Panc1 (cell line): ENCODE measurements around the gene CPA2. TPM values are rescaled to one million over a fixed set of nuclear protein-coding genes. Genes with fewer than 3 reads are reported as not detected.

Experiments
- ATAC-seq: fragments of 200-7000 bp; cut with Tn5 transposase; 2 replicates; pipeline ENCODE4 v1.9.1; 2020; ENCODE audit warnings: mild to moderate bottlenecking, moderate library complexity
- BruUV-seq: library from RNA; stranded (reverse); fragments of 400-500 nt; replicated peaks from 2 replicates; lab custom pipeline; 2021; lab: Mats Ljungman, UMichigan
- CTCF ChIA-PET: fragments of 300-600 bp; sonication (Branson Sonifier 250); formaldehyde crosslinking; loops from one replicate; lab custom pipeline; 2022; ENCODE audit warnings: antibody characterized with exemption; lab: Charles Lee
- POLR2A ChIA-PET: fragments of 300-600 bp; sonication (Branson Sonifier 250); formaldehyde crosslinking; loops from one replicate; lab custom pipeline; 2022; ENCODE audit warnings: antibody characterized with exemption; lab: Charles Lee
- DNase-seq: peaks from one replicate; pipeline ENCODE4 v3.0.0-alpha.2; 2010; ENCODE audit warnings: low read depth, low spot score
- H3K27ac ChIP-seq: 2 replicates; pipeline ENCODE4 v1.5.1; 2011; ENCODE audit warnings: mild to moderate bottlenecking, low read length, inconsistent platforms
- H3K27me3 ChIP-seq: fragments of 200-500 bp; sonication (Bioruptor generic); 2 replicates; pipeline ENCODE4 v1.6.0; 2014; ENCODE audit warnings: low read length, inconsistent platforms; ENCODE audit not compliant: control insufficient read depth, insufficient read depth
- H3K36me3 ChIP-seq: fragments of 200-500 bp; sonication (Bioruptor generic); 2 replicates; pipeline ENCODE4 v1.5.1; 2014; ENCODE audit warnings: inconsistent platforms, mild to moderate bottlenecking, low read length, moderate library complexity; ENCODE audit not compliant: control insufficient read depth, insufficient read depth
- H3K4me1 ChIP-seq: 2 replicates; pipeline ENCODE4 v1.5.1; 2011; ENCODE audit warnings: inconsistent platforms, mild to moderate bottlenecking, low read length, moderate library complexity; ENCODE audit not compliant: control insufficient read depth, insufficient read depth
- H3K4me3 ChIP-seq, 2 experiments: 2 replicates each; pipeline ENCODE4 v1.5.1; 2011 to 2012; ENCODE audit warnings: low read depth in 2 of 2, low read length in 2 of 2, mild to moderate bottlenecking in 2 of 2, inconsistent platforms in 1 of 2, moderate library complexity in 1 of 2
- H3K9me3 ChIP-seq: fragments of 200-500 bp; sonication (Bioruptor generic); 2 replicates; pipeline ENCODE4 v1.5.1; 2014; ENCODE audit warnings: low read depth, mild to moderate bottlenecking, inconsistent platforms, low read length, moderate library complexity; ENCODE audit not compliant: control insufficient read depth, insufficient read depth
- CTCF ChIP-seq: fragments of 450-650 bp; IDR thresholded peaks from 2 replicates; pipeline ENCODE4 v1.5.1; 2017; ENCODE audit warnings: mild to moderate bottlenecking
- POLR2AphosphoS5 ChIP-seq: IDR thresholded peaks from 2 replicates; pipeline ENCODE4 v1.6.1; 2012; ENCODE audit warnings: mild to moderate bottlenecking, low read depth, low read length, moderate library complexity
- REST ChIP-seq, 2 experiments: IDR thresholded peaks; 2 replicates each; pipeline ENCODE4 v1.6.1; 2011 to 2012; ENCODE audit warnings: low read depth in 2 of 2, control low read depth in 1 of 2, low read length in 1 of 2, mild to moderate bottlenecking in 1 of 2, moderate library complexity in 1 of 2; ENCODE audit not compliant: insufficient read depth in 1 of 2
- SIN3A ChIP-seq: IDR thresholded peaks from 2 replicates; pipeline ENCODE4 v1.6.1; 2012; ENCODE audit warnings: low read depth, mild to moderate bottlenecking, low read length, moderate library complexity, borderline replicate concordance; ENCODE audit not compliant: insufficient read depth
- TCF7L2 ChIP-seq: IDR thresholded peaks from 2 replicates; pipeline ENCODE4 v1.6.1; 2011; ENCODE audit warnings: mild to moderate bottlenecking, low read depth, low read length, inconsistent platforms
- in situ Hi-C: cut with HindIII; loops from 2 replicates; pipeline ENCODE4 v1.10.0; 2016; ENCODE audit warnings: low sequenced_read_pairs, low pct_unique_long_range_greater_than_20kb
- intact Hi-C: fragments of 100-400 bp; cut with micrococcal nuclease; formaldehyde crosslinking; loops from one replicate; pipeline ENCODE4 v1.10.0; 2022; ENCODE audit not compliant: unreplicated experiment
- total RNA-seq: library from RNA; stranded (reverse); gene quantifications from one replicate; pipeline ENCODE4 v1.2.1, GENCODE V29; 2021; ENCODE audit not compliant: unreplicated experiment

The CPA2 gene
- total RNA-seq, 1 experiment from 2014 or later: 0.87 TPM

GRCh38 chr7:130256704-130257103, 10.0 kb upstream of the CPA2 start:
- in situ Hi-C loops (no loop called here), intact Hi-C loops (no loop called here)
- no TSS peak for BruUV-seq
- no peak overlapping the region for H3K27ac ChIP-seq
- CTCF ChIA-PET: no interaction called here
- no peak overlapping the region for H3K4me3 ChIP-seq
- ATAC-seq: no peak
- POLR2A ChIA-PET: no interaction called here
- no peaks in the 10 kb centered on the region for H3K4me1 ChIP-seq
- no peak for TF ChIP-seq CTCF
- TF ChIP-seq SIN3A: no peak
- no peak for TF ChIP-seq TCF7L2
- TF ChIP-seq POLR2AphosphoS5: no peak
- TF ChIP-seq REST (IDR thresholded peaks at IDR 0.05; ENCODE audit: insufficient read depth in 1 of 2, low read depth in 2 of 2, low read length in 1 of 2): no peak
- H3K27me3 ChIP-seq: no peaks in the 10 kb centered on the region
- no peak for DNase-seq
- no peaks in the 10 kb centered on the region for H3K36me3 ChIP-seq
- H3K9me3 ChIP-seq: peaks cover 20% of the 10 kb centered on the region; the same call in 1 of the 2 replicates

GRCh38 chr7:130258494-130259078, 8.1 kb upstream of the CPA2 start:
- POLR2A ChIA-PET: interaction anchor here (0.7 kb wide), 1 partner anchor 202 kb away, joined by 3 read pairs; no protein-coding TSS in a partner anchor
- Histone ChIP-seq H3K36me3 (no peaks in the 10 kb centered on the region), H3K9me3 (peaks cover 20% of the 10 kb centered on the region; the same call in 1 of the 2 replicates), H3K27ac (no peak overlapping the region), H3K4me3 (no peak overlapping the region), H3K4me1 (no peaks in the 10 kb centered on the region), H3K27me3 (no peaks in the 10 kb centered on the region)
- ATAC-seq: no peak
- intact Hi-C loops: no loop called here
- in situ Hi-C loops: no loop called here
- DNase-seq: no peak
- BruUV-seq: no TSS peak
- no peak for TF ChIP-seq CTCF
- no peak for TF ChIP-seq POLR2AphosphoS5
- TF ChIP-seq SIN3A: no peak
- TF ChIP-seq TCF7L2: no peak
- TF ChIP-seq REST (IDR thresholded peaks at IDR 0.05; ENCODE audit: insufficient read depth in 1 of 2, low read depth in 2 of 2, low read length in 1 of 2): no peak
- CTCF ChIA-PET: no interaction called here
